ENCODE measurements around the gene RBM23.

GRCh38 chr14:22923746-22924145 lies 4.8 kb upstream of the RBM23 start:
- TF ChIP-seq POLR2A (IDR thresholded peaks at IDR 0.05; ENCODE audit: low read depth, low read length) (no peak), POLR2AphosphoS5 (IDR thresholded peaks at IDR 0.05; ENCODE audit: low read depth, low read length) (no peak), TAF1 (IDR thresholded peaks at IDR 0.05; ENCODE audit: borderline replicate concordance, low read depth, low read length) (no peak)
